CD4-positive, alpha-beta T cell treated with Interleukin-15 for 4 hours (primary cell): ENCODE measurements around the gene TAS2R40.
"Not testable (repeated sequence)": the region's sequence is repeated elsewhere in the genome, so short reads cannot be mapped to it uniquely, and the experiment has no call there.

Experiments used
- DNase-seq: peaks from one replicate; pipeline ENCODE4 v3.0.0-alpha.2; 2020; ENCODE audit warnings: low spot score

The TAS2R40 gene

DNA sequence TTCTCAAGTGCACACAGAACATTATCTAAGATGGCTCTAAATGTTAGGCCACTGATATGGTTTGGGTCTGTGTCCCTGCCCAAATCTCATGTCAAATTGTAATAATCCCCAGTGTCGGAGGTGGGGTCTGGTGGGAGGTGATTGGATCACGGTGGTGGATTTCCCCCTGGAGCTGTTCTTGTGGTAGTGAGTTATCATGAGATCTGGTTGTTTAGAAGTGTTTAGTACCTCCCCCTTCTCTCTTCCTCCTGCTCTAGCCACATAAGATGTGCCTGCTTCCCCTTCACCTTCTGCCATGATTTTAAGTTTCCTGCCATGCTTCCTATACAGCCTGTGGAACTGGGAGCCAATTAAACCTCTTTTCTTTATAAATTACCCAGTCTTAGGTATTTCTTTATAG, 30.2 kb downstream of the TAS2R40 start:
- no peak for DNase-seq

- no peak for DNase-seq
Measured at GRCh38 chr7:143255564-143255963, 33.7 kb downstream of the TAS2R40 start.

DNA sequence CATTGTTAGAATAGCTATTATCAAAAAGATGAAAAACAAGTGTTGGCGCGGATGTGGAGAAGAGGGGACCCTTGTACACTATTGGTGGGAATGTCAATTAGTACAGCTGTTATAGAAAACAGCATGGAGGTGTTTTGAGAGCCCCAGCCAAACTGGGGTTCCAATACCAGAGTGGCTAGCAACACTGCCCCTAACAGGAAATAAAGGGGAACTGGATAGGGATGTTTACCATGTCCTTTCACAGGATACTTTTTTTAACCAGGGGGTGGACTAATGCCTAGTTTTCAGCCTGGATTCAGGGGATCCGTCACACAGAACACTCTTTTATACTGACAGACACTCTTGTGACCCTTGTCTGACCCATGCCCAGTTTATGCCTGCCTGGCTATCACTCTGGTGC, 34.5 kb downstream of the TAS2R40 start:
- no peak for DNase-seq

DNA sequence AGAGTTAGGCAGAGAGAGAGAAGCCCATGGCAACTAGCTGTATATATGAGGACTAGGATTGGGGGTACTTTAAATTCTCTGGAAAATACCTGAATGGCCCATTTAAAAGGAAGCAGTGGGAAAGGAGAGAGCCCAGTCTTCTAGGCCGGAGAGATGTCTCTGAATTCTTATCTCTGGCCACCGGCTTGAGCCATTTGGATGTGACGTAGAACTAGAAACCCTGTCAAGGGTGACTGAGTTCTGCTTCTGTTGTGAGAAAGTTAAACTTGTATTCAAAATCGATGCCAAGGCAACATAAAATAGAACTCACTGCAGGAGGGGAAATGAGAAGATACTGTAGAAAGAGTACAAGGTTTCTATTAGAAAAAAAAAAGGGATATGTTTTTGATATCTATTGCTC, 35.1 kb downstream of the TAS2R40 start:
- DNase-seq, result no peak

DNA sequence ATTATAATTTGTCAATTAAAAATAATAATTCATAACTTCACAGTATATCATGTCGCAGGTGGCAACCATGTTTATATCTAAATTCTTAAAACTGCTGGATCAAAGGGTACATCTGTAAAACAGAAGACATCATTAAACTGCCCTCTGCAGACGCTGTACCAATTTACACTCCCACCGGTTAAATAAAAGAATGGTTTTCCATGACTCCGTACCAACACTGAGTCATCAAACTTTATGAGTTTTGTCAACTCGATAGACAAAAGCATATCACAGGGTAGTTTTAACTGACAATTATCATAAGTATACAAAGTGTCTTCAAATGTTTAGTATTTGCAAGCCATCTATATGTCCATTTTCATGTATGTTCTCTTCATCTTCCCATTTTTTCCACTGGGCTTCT, 35.7 kb downstream of the TAS2R40 start:
- no peak for DNase-seq

- peak; percentile 67 for DNase-seq
Measured at GRCh38 chr7:143258831-143259230, 37.0 kb downstream of the TAS2R40 start.

DNA sequence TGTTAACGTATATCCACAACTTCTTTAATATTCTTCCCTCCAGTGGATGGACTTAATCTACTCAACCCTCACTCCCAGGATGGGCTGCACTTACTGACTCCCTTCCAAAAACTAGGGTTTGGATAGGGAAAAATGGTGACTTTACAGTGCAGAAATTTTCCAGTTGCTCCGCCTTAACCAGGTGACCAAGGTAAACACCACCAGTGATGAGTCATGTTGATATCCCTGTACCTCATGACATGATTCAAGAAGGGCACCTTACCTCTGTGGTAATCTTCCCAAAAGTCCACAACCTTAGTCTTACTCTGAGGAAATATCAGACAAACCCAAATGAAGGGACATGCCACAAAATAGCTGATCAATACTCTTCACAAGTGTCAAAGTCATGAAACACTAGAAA, 37.9 kb downstream of the TAS2R40 start:
- no peak for DNase-seq

GRCh38 chr7:143261901-143262300, 40.1 kb downstream of the TAS2R40 start:
- DNase-seq, result no peak

DNA sequence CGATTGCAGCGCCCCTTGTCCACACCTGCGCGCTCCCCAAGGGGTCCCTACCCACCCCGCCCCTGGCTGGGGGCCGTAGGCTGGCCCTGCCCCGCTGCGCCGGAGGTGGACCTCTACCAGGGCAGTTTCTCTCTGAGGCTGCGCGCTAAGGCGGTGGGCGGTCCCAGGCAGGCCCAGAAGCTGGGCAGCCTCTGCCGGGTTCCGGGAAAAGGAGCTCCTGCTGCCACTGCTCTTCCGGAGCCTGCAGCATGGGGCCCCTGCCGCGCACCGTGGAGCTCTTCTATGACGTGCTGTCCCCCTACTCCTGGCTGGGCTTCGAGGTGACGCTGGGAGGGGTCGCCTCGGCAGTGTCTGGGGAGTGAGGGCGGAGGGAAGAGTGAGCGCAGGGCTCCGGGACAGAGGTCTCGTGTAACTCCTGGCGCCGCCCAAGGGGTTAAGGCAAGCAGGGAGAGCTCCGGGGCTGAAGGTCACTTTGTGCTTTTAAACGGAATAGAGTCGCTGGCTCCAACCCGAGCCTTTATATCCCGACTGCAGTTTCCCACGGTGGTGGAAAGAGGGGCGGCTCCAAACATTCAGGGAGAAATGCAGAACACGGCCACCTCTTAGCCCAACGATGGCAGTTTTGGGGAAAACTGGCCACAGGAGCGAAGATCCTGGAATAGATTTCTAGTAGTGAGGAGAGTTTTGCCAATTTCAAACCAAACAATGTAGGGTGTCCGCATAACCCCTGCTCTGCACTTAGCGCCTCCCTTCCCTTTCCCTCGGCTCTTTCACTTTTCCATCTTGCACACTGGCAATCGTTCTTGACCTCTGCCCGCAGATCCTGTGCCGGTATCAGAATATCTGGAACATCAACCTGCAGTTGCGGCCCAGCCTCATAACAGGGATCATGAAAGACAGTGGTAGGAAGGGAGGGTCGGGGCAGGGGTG, 41.7 kb downstream of the TAS2R40 start, which contains the start of gene GSTK1:
Gene GSTK1, plus strand, starts transcription at position 176 of the 930 bp plus-strand sequence. Its CDS starts 73 bp downstream, at position 249.
- DNase-seq, result peak; percentile 86

DNA sequence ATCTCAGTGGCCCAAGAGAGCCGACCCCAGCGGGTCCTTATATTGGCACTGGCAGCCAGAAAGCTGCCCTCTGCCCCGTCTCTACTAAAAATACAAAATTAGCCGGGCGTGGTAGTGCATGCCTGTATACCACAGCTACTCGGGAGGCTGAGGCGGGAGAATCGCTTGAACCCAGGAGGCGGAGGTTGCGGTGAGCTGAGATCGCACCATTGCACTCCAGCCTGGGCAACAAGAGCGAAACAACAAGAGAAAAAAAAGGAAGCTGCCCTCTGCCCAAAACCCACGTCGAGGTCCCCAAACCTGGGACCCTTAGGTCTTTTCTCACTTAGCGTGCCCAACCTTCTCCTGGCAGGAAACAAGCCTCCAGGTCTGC, 42.3 kb downstream of the TAS2R40 start:
- not testable (repeated sequence) for DNase-seq

GRCh38 chr7:143265017-143265693, 43.3 kb downstream of the TAS2R40 start:
- peak; percentile 47 for DNase-seq

GRCh38 chr7:143269251-143269650, 47.4 kb downstream of the TAS2R40 start:
- no peak for DNase-seq

DNA sequence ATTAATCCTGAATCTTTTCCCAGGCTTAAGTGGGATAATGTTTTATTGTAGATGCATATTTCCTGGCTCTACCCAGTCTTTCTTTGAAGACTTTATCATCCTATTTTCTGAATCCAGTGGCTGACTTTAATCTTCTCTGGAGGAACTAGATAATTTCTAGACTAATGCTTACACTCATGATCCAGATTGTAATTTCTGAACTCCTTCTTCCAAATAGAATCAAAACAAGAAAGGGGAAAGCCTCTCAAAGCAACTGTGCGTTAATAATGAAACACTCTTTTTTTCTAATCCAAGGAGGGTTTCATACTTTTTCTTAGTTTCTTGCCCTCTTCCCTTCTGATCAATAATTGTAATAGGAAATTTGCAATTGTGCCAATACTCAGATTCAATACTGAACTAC, 49.4 kb downstream of the TAS2R40 start:
- no peak for DNase-seq
